Measurements from ENCODE around the gene EIF2S1. TPM values are rescaled to one million over a fixed set of nuclear protein-coding genes. Genes with fewer than 3 reads are reported as not detected.
"Not testable (repeated sequence)": the region's sequence is repeated elsewhere in the genome, so short reads cannot be mapped to it uniquely, and the experiment has no call there.

EIF2S1 gene
- 35.6 TPM for total RNA-seq

- ATAC-seq: peak; percentile 92
- peak; percentile 99 for DNase-seq (ENCODE audit: low spot score)
Measured at GRCh38 chr14:67359775-67360469, at the start of gene EIF2S1, which contains the start of gene ATP6V1D. TSS of gene EIF2S1 (plus strand) at chr14:67360328. CDS start at chr14:67364768, 4,440 bp downstream. TSS of gene ATP6V1D (minus strand) at chr14:67359804. CDS start at chr14:67359698, 106 bp downstream.

GRCh38 chr14:67311868-67312267 is 48.3 kb upstream of the EIF2S1 start:
- no peak for DNase-seq (ENCODE audit: low spot score)
- no peak for ATAC-seq

GRCh38 chr14:67313153-67313552 is 47.0 kb upstream of the EIF2S1 start:
- DNase-seq (ENCODE audit: low spot score) (no peak), ATAC-seq (no peak)

GRCh38 chr14:67317822-67318221 is 42.3 kb upstream of the EIF2S1 start:
- no peak for ATAC-seq
- DNase-seq (ENCODE audit: low spot score): no peak

GRCh38 chr14:67319142-67319541 is 41.0 kb upstream of the EIF2S1 start:
- ATAC-seq (no peak), DNase-seq (ENCODE audit: low spot score) (no peak)

GRCh38 chr14:67329666-67330065 is 30.5 kb upstream of the EIF2S1 start:
- not testable (repeated sequence) for ATAC-seq

GRCh38 chr14:67331368-67332125 is 28.6 kb upstream of the EIF2S1 start:
- DNase-seq (ENCODE audit: low spot score) (no peak), ATAC-seq (no peak)

More at GRCh38 chr14:67329666-67330065, 30.5 kb upstream of the EIF2S1 start:
- DNase-seq (ENCODE audit: low spot score): not testable (repeated sequence)

GRCh38 chr14:67332468-67332867 is 27.7 kb upstream of the EIF2S1 start:
- DNase-seq (ENCODE audit: low spot score) (no peak), ATAC-seq (no peak)

- ATAC-seq (peak; percentile 26), DNase-seq (ENCODE audit: low spot score) (no peak)
Measured at GRCh38 chr14:67335781-67336180, 24.3 kb upstream of the EIF2S1 start.

- not testable (repeated sequence) for DNase-seq (ENCODE audit: low spot score); ATAC-seq
Measured at GRCh38 chr14:67341231-67341630, 18.9 kb upstream of the EIF2S1 start.

GRCh38 chr14:67343601-67344230 is 16.4 kb upstream of the EIF2S1 start:
- DNase-seq (ENCODE audit: low spot score) (no peak), ATAC-seq (no peak)

- no peak for ATAC-seq
- DNase-seq (ENCODE audit: low spot score): no peak
Measured at GRCh38 chr14:67345583-67345982, 14.5 kb upstream of the EIF2S1 start.

- no peak for DNase-seq (ENCODE audit: low spot score)
- ATAC-seq: no peak
Measured at GRCh38 chr14:67352055-67352454, 8.1 kb upstream of the EIF2S1 start.

- ATAC-seq: no peak
Measured at GRCh38 chr14:67357186-67357968, 2.8 kb upstream of the EIF2S1 start.

GRCh38 chr14:67357969-67358354 is 2.2 kb upstream of the EIF2S1 start:
- no peak for ATAC-seq
- no peak for DNase-seq (ENCODE audit: low spot score)

More at GRCh38 chr14:67357186-67357968, 2.8 kb upstream of the EIF2S1 start:
- DNase-seq (ENCODE audit: low spot score): no peak

- DNase-seq (ENCODE audit: low spot score) (no peak), ATAC-seq (no peak)
Measured at GRCh38 chr14:67358924-67359774, 979 bp upstream of the EIF2S1 start.

GRCh38 chr14:67360470-67361206 is 510 bp downstream of the EIF2S1 start:
- DNase-seq (ENCODE audit: low spot score) (no peak), ATAC-seq (peak; percentile 56)

- no peak for DNase-seq (ENCODE audit: low spot score)
- ATAC-seq: no peak
Measured at GRCh38 chr14:67365476-67365875, 5.3 kb downstream of the EIF2S1 start.

GRCh38 chr14:67370830-67371229 is 10.7 kb downstream of the EIF2S1 start:
- ATAC-seq (no peak), DNase-seq (ENCODE audit: low spot score) (no peak)

Measured in left lobe of liver (tissue), 2 donors.